Loucy (cell line): ENCODE results near the gene MCAT.

Experiments
- H2AFZ ChIP-seq: fragments of 200-600 bp; sonication (generic); 2 replicates; pipeline ENCODE4 v1.6.0; 2016; ENCODE audit warnings: antibody characterized with exemption, mild to moderate bottlenecking, low read length, moderate library complexity
- H3F3A ChIP-seq: fragments of 200-600 bp; 2 replicates; pipeline ENCODE4 v1.6.0; 2016; ENCODE audit warnings: antibody characterized with exemption, low read depth, mild to moderate bottlenecking
- H3K27me3 ChIP-seq: fragments of 200-600 bp; sonication (generic); 2 replicates; pipeline ENCODE4 v1.6.1; 2014; ENCODE audit warnings: low read length, mild to moderate bottlenecking; ENCODE audit not compliant: insufficient read depth, poor library complexity, severe bottlenecking
- H3K36me3 ChIP-seq: fragments of 200-600 bp; sonication (generic); 2 replicates; pipeline ENCODE4 v1.6.1; 2016; ENCODE audit warnings: low read length; ENCODE audit not compliant: insufficient read depth
- H3K4me1 ChIP-seq: fragments of 200-600 bp; sonication (generic); 2 replicates; pipeline ENCODE4 v1.5.1; 2014; ENCODE audit warnings: low read length, mild to moderate bottlenecking; ENCODE audit not compliant: insufficient read depth, poor library complexity, severe bottlenecking
- H3K4me2 ChIP-seq: fragments of 200-600 bp; sonication (generic); 2 replicates; pipeline ENCODE4 v1.6.0; 2014; ENCODE audit warnings: antibody characterized with exemption, low read length, low read depth, mild to moderate bottlenecking; ENCODE audit not compliant: poor library complexity, severe bottlenecking
- H3K4me3 ChIP-seq: fragments of 200-600 bp; sonication (generic); 2 replicates; pipeline ENCODE4 v1.5.1; 2014; ENCODE audit warnings: low read length, mild to moderate bottlenecking, mixed read lengths; ENCODE audit not compliant: poor library complexity, severe bottlenecking
- H3K79me2 ChIP-seq: fragments of 200-600 bp; sonication (generic); 2 replicates; pipeline ENCODE4 v1.6.1; 2014; ENCODE audit warnings: low read length; ENCODE audit not compliant: insufficient read depth
- H3K9ac ChIP-seq: fragments of 200-600 bp; sonication (generic); 2 replicates; pipeline ENCODE4 v1.6.0; 2014; ENCODE audit warnings: mild to moderate bottlenecking, low read depth, low read length, moderate library complexity; ENCODE audit not compliant: poor library complexity, severe bottlenecking
- H3K9me2 ChIP-seq: fragments of 200-600 bp; sonication (generic); replicated peaks from 2 replicates; pipeline ENCODE4 v1.6.1; 2016; ENCODE audit warnings: low read depth, low read length, mixed read lengths
- H3K9me3 ChIP-seq: fragments of 200-600 bp; sonication (generic); 2 replicates; pipeline ENCODE4 v1.6.1; 2014; ENCODE audit warnings: mild to moderate bottlenecking, antibody characterized with exemption, low read length, low read depth; ENCODE audit not compliant: insufficient read depth
- H4K20me1 ChIP-seq: fragments of 200-600 bp; sonication (generic); 2 replicates; pipeline ENCODE4 v1.6.0; 2014; ENCODE audit warnings: antibody characterized with exemption, low read length, mild to moderate bottlenecking; ENCODE audit not compliant: insufficient read depth, poor library complexity, severe bottlenecking
- CTCF ChIP-seq: fragments of 200-600 bp; sonication (generic); conservative IDR thresholded peaks from 2 replicates; pipeline ENCODE4 v1.5.1; 2014; ENCODE audit warnings: mild to moderate bottlenecking, antibody characterized with exemption, low read length
- EZH2phosphoT487 ChIP-seq: fragments of 200-600 bp; IDR thresholded peaks from 2 replicates; pipeline ENCODE4 v1.6.1; 2018; ENCODE audit warnings: antibody characterized with exemption, mild to moderate bottlenecking, moderate library complexity, borderline replicate concordance

The MCAT gene

DNA sequence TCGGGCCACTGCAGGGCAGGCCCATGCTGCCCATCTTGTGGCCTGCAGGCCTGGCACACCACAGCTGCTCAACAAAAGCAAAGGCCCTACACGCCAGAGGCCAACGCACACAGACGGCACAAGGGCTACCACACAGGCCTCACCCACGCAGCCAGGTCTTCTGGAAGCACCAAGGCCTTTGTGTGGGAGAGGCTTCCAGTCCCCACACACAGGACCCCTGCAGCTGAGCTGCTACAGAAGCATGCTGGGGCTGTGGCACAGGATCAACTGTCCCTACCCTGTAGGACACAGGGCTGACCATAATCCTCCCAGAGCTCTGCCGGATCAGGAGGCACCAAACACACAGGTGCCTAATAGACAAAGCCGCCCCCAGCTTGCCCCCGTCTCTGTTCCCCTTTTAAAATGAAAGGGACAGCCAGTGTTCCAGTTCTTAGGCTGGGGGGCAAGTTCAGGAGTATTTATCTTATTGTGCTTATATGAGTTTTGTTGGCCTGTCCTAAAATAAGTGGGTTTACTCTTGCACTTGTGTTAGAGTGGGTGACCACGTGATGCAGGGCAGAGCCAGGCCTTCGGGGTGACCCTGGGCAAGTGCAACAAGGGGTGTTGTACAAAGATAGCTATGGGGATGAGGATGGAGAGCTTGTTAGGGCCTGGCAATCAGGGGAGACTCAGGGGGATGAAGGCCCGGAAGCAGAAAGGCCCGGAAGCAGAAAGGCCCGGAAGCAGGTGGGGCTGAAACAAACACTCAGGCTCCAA is 38.3 kb upstream of the MCAT start:
- Histone ChIP-seq H3K9ac (no peak overlapping the region), H3F3A (no peaks in the 10 kb centered on the region), H3K4me3 (no peak overlapping the region), H3K4me2 (no peak overlapping the region), H3K9me2 (no peaks in the 10 kb centered on the region), H2AFZ (no peak overlapping the region), H3K79me2 (peaks cover 28% of the 10 kb centered on the region), H4K20me1 (peaks cover 9% of the 10 kb centered on the region), H3K36me3 (no peaks in the 10 kb centered on the region; the same call in 1 of the 2 replicates), H3K9me3 (no peaks in the 10 kb centered on the region), H3K4me1 (peaks cover 28% of the 10 kb centered on the region), H3K27me3 (no peaks in the 10 kb centered on the region)
- TF ChIP-seq CTCF (no peak), EZH2phosphoT487 (no peak)

GRCh38 chr22:43180670-43181069 is 37.5 kb upstream of the MCAT start:
- peaks cover 24% of the 10 kb centered on the region for H3K4me1 ChIP-seq
- H3K9me2 ChIP-seq, result no peaks in the 10 kb centered on the region
- H3K79me2 ChIP-seq, result peaks cover 20% of the 10 kb centered on the region
- no peaks in the 10 kb centered on the region for H3K27me3 ChIP-seq
- H3K4me2 ChIP-seq, result no peak overlapping the region
- no peaks in the 10 kb centered on the region; the same call in 1 of the 2 replicates for H3K36me3 ChIP-seq
- H3K4me3 ChIP-seq, result no peak overlapping the region
- H2AFZ ChIP-seq, result no peak overlapping the region
- H3K9ac ChIP-seq, result no peak overlapping the region
- no peaks in the 10 kb centered on the region for H3K9me3 ChIP-seq
- TF ChIP-seq CTCF, result no peak
- TF ChIP-seq EZH2phosphoT487, result no peak
- no peaks in the 10 kb centered on the region for H3F3A ChIP-seq
- peaks cover 3% of the 10 kb centered on the region for H4K20me1 ChIP-seq

GRCh38 chr22:43179911-43180195 is 36.7 kb upstream of the MCAT start:
- no peaks in the 10 kb centered on the region for H3K9me2 ChIP-seq

More at GRCh38 chr22:43179911-43180195, 36.7 kb upstream of the MCAT start:
- Histone ChIP-seq H4K20me1 (peaks cover 3% of the 10 kb centered on the region), H3K9ac (no peak overlapping the region), H3K4me2 (no peak overlapping the region), H3K27me3 (no peaks in the 10 kb centered on the region), H3K36me3 (no peaks in the 10 kb centered on the region; the same call in 1 of the 2 replicates), H3K4me1 (peaks cover 19% of the 10 kb centered on the region), H3K4me3 (no peak overlapping the region), H2AFZ (no peak overlapping the region), H3F3A (no peaks in the 10 kb centered on the region), H3K9me3 (no peaks in the 10 kb centered on the region), H3K79me2 (peaks cover 14% of the 10 kb centered on the region; the same call in 1 of the 2 replicates)
- TF ChIP-seq EZH2phosphoT487 (no peak), CTCF (no peak)
